MM.1S (cell line): Measurements from ENCODE around the gene PPFIA2.

ENCODE experiments used
- DNase-seq: peaks from one replicate; pipeline ENCODE4 v3.0.0-alpha.2; 2015
- H2AFZ ChIP-seq: fragments of 300-600 bp; sonication (generic); 2 replicates; pipeline ENCODE4 v1.6.0; 2016; ENCODE audit warnings: antibody characterized with exemption, low read length
- H3F3A ChIP-seq: fragments of 300-600 bp; sonication (generic); 2 replicates; pipeline ENCODE4 v1.6.1; 2016; ENCODE audit warnings: mild to moderate bottlenecking, antibody characterized with exemption, low read length, moderate library complexity, mixed read lengths; ENCODE audit not compliant: insufficient read depth
- H3K27ac ChIP-seq: fragments of 300-600 bp; sonication (generic); 2 replicates; pipeline ENCODE4 v1.5.1; 2016; ENCODE audit warnings: mild to moderate bottlenecking, low read length
- H3K27me3 ChIP-seq: fragments of 300-600 bp; sonication (generic); replicated peaks from 2 replicates; pipeline ENCODE4 v1.6.0; 2016; ENCODE audit warnings: low read length; ENCODE audit not compliant: insufficient read depth
- H3K36me3 ChIP-seq: fragments of 300-600 bp; sonication (generic); replicated peaks from 2 replicates; pipeline ENCODE4 v1.6.1; 2016; ENCODE audit warnings: mild to moderate bottlenecking, low read length, mixed read lengths; ENCODE audit not compliant: insufficient read depth
- H3K4me1 ChIP-seq: fragments of 300-600 bp; sonication (generic); 2 replicates; pipeline ENCODE4 v1.6.1; 2016; ENCODE audit warnings: low read length, mixed read lengths
- H3K4me2 ChIP-seq: fragments of 300-600 bp; sonication (generic); 2 replicates; pipeline ENCODE4 v1.6.0; 2016; ENCODE audit warnings: low read depth, low read length
- H3K4me3 ChIP-seq: fragments of 300-600 bp; sonication (generic); 2 replicates; pipeline ENCODE4 v1.5.1; 2016; ENCODE audit warnings: low read length, mixed read lengths
- H3K79me2 ChIP-seq: fragments of 300-600 bp; sonication (generic); 2 replicates; pipeline ENCODE4 v1.6.1; 2016; ENCODE audit warnings: mixed run types, low read length, mixed read lengths
- H3K9ac ChIP-seq: fragments of 300-600 bp; sonication (generic); 2 replicates; pipeline ENCODE4 v1.6.1; 2016; ENCODE audit warnings: low read length, mixed read lengths
- H3K9me2 ChIP-seq: fragments of 300-600 bp; sonication (generic); replicated peaks from 2 replicates; pipeline ENCODE4 v1.6.1; 2016; ENCODE audit warnings: mild to moderate bottlenecking, low read length, mixed read lengths; ENCODE audit not compliant: insufficient read depth
- H3K9me3 ChIP-seq: fragments of 300-600 bp; sonication (generic); replicated peaks from 2 replicates; pipeline ENCODE4 v1.6.1; 2016; ENCODE audit warnings: mild to moderate bottlenecking, low read length, mixed read lengths; ENCODE audit not compliant: insufficient read depth
- H4K20me1 ChIP-seq: fragments of 300-600 bp; sonication (generic); 2 replicates; pipeline ENCODE4 v1.6.1; 2016; ENCODE audit warnings: mild to moderate bottlenecking, low read length, moderate library complexity, mixed read lengths; ENCODE audit not compliant: insufficient read depth
- CTCF ChIP-seq: fragments of 300-600 bp; sonication (generic); IDR thresholded peaks from 2 replicates; pipeline ENCODE4 v1.5.1; 2016; ENCODE audit warnings: antibody characterized with exemption, low read length, mixed read lengths
- EZH2 ChIP-seq: fragments of 300-600 bp; sonication (generic); optimal IDR thresholded peaks from 2 replicates; pipeline ENCODE3; 2017; ENCODE audit warnings: low read depth, mild to moderate bottlenecking, antibody characterized with exemption, low read length, mixed read lengths
- EZH2phosphoT487 ChIP-seq: fragments of 300-600 bp; sonication (generic); IDR thresholded peaks from 2 replicates; pipeline ENCODE4 v1.6.1; 2018; ENCODE audit warnings: antibody characterized with exemption, low read length

The PPFIA2 gene

GRCh38 chr12:81759190-81760051, at the start of gene PPFIA2:
TSS of gene PPFIA2 (minus strand) at chr12:81759350.
- H3K4me2 ChIP-seq, result peak within 1 kb of the TSS; percentile 99
- H2AFZ ChIP-seq, result peak within 1 kb of the TSS; percentile 89
- H3K9me3 ChIP-seq, result no peaks in the 10 kb centered on the region
- no peaks in the 10 kb centered on the region for H3F3A ChIP-seq
- H3K4me1 ChIP-seq, result no peaks in the 10 kb centered on the region
- peak within 1 kb of the TSS; percentile 71 for H3K4me3 ChIP-seq
- H3K36me3 ChIP-seq, result no peaks in the 10 kb centered on the region
- DNase-seq, result peak; percentile 52
- H3K9ac ChIP-seq, result peak within 1 kb of the TSS; percentile 33; the same call in 1 of the 2 replicates
- no peaks in the 10 kb centered on the region for H3K79me2 ChIP-seq
- H4K20me1 ChIP-seq, result no peaks in the 10 kb centered on the region
- H3K27ac ChIP-seq, result no peak within 1 kb of the TSS
- TF ChIP-seq EZH2phosphoT487 (no peak), CTCF (no peak), EZH2 (no peak)
- H3K27me3 ChIP-seq, result no peaks in the 10 kb centered on the region
- no peaks in the 10 kb centered on the region for H3K9me2 ChIP-seq

GRCh38 chr12:81800298-81801148, 41.4 kb upstream of the PPFIA2 start:
- no peaks in the 10 kb centered on the region for H3K27me3 ChIP-seq
- no peak overlapping the region for H3K27ac ChIP-seq
- H2AFZ ChIP-seq, result no peak overlapping the region

GRCh38 chr12:81798294-81798693, 39.1 kb upstream of the PPFIA2 start:
- Histone ChIP-seq H4K20me1 (no peaks in the 10 kb centered on the region), H3K9me3 (no peaks in the 10 kb centered on the region), H3F3A (no peaks in the 10 kb centered on the region), H3K9me2 (no peaks in the 10 kb centered on the region), H3K9ac (no peak overlapping the region), H3K27ac (no peak overlapping the region), H3K36me3 (no peaks in the 10 kb centered on the region), H3K4me1 (no peaks in the 10 kb centered on the region), H3K4me3 (no peak overlapping the region), H3K27me3 (no peaks in the 10 kb centered on the region), H3K4me2 (no peak overlapping the region), H2AFZ (no peak overlapping the region), H3K79me2 (no peaks in the 10 kb centered on the region)
- no peak for TF ChIP-seq EZH2phosphoT487
- no peak for TF ChIP-seq CTCF
- no peak for DNase-seq

More at GRCh38 chr12:81800298-81801148, 41.4 kb upstream of the PPFIA2 start:
- H3K79me2 ChIP-seq, result no peaks in the 10 kb centered on the region
- H3K4me3 ChIP-seq, result no peak overlapping the region
- no peak for DNase-seq
- H3K36me3 ChIP-seq, result no peaks in the 10 kb centered on the region
- H3K9me2 ChIP-seq, result no peaks in the 10 kb centered on the region
- H3K9ac ChIP-seq, result no peak overlapping the region
- no peaks in the 10 kb centered on the region for H3K9me3 ChIP-seq
- TF ChIP-seq CTCF, result no peak
- TF ChIP-seq EZH2phosphoT487, result no peak
- TF ChIP-seq EZH2, result no peak
- no peaks in the 10 kb centered on the region for H4K20me1 ChIP-seq
- H3F3A ChIP-seq, result no peaks in the 10 kb centered on the region
- H3K4me1 ChIP-seq, result no peaks in the 10 kb centered on the region
- no peak overlapping the region for H3K4me2 ChIP-seq
